CD4-positive, alpha-beta T cell treated with Interleukin-17A for 4 hours (primary cell): Measurements from ENCODE around the gene PSMB9.
A peak's percentile ranks its signal among the peaks of the same experiment; 100 is the strongest.
"Not testable (repeated sequence)": the region's sequence is repeated elsewhere in the genome, so short reads cannot be mapped to it uniquely, and the experiment has no call there.

Experiments used
- DNase-seq: peaks from one replicate; pipeline ENCODE4 v3.0.0-alpha.2; 2020; ENCODE audit warnings: mixed read lengths

PSMB9 gene

GRCh38 chr6:32853541-32854375 lies at the start of gene PSMB9, which contains the start of gene TAP1:
TSS of gene PSMB9 (plus strand) at chr6:32854192. CDS start at chr6:32854230, 38 bp downstream.
TSS of gene TAP1 (minus strand) at chr6:32853704. CDS start at chr6:32853636, 68 bp downstream.
- peak; percentile 95 for DNase-seq

- not testable (repeated sequence) for DNase-seq
Measured at GRCh38 chr6:32805404-32805803, 48.6 kb upstream of the PSMB9 start.

DNA sequence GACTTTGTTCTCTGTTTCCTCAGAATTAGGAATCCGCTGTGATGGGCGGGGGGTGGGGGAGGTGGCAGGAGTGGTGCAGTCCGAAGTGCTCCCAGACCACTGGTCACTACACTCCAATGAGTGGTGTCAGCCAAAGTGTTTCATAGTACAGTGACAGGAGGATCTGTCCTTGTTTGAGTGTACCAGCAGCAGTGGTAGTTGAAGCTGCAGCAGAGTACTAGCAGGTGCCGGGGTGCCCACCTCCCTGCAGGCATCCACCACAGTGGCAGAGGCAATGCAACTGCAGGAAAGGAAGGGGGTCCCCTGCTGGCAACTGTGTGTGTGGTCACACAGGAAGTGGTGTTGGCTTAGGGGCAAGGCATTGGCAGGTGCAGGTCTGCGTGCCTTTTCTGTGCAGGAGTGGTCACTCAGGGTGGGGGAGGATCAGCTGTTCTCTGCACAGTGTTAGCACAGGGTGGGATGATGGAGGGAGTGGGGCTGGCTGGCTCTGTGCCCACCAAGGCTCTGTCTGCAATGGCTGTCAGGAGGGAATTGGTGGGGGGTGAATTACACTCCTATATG lies 46.9 kb upstream of the PSMB9 start:
- DNase-seq = no peak

DNA sequence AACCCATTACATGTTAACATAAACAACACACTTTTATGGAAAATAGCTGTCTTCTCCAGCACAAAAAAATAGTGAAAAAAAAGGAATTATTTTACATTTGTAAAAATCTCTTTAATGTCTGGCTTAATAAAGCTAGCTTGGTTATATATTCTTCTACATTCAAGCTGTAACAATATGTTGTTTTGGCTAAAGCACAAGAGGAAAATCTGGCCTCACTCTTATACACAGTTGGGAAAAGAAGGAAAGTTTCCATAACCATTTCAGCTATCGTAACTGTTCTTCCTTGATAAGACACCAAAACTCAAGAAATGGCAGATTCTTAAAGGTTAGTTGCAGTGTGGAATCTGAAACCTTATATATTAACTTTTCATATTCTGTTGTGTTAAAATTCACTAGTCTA lies 44.8 kb upstream of the PSMB9 start:
- no peak for DNase-seq

DNA sequence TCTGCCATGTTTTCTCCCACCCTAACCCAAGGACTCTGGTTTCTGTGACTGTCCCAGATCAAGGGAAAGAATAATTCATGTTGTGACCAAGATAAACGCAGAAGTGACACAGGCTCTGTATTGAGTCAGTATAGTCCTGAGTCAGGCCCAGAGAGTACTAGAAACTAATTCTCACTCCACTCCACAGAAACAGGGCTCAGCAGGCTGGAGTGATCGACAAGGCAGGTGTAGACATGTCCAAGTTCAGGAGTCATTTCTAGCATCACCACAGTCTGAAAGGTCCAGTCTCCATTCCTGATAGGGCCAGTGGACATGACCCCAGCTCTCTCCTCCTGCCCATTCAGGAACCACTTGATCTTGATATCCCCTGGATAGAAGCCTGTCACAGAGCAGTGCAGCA lies 39.8 kb upstream of the PSMB9 start:
- DNase-seq = no peak

DNA sequence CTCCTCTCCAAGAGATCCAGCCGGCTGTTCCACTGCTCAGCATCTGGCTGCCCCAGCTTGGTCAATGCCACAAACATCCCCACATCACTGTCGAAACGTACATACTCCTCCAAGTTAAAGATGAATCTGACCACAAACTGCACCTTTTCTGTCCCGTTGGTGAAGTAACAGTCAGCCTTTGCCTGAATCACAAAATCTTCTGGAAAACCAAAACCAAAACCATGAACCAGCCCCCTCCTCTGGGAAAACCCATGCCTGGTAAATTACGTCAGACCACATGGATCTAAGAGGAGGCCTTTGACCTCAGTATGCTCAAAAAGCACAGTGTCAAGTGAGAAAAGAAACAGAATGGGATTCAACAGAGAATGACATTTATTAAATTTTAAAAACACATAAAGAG lies 38.9 kb upstream of the PSMB9 start:
- DNase-seq = no peak

DNA sequence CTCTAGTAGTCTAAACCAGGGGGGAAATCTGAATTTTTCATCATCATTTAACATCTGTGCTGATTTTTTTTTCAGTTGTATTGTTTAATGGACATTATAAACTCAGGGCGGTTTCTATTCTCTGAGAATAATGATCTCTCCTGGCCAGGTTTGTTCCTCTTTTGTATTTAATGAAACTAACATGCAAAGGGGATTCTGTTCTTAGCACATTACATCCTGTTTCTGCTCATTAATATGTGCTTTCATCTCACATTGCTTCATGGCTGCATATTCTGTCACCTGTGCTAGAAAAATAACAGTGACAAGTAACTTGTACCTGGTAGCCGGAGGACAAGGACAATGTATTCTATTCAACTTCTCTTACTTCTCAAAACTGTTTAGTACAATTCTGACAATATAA lies 38.0 kb upstream of the PSMB9 start:
- DNase-seq = no peak

- DNase-seq = no peak
Measured at GRCh38 chr6:32816746-32817204, 37.2 kb upstream of the PSMB9 start, which contains the start of gene HLA-DOB. TSS of gene HLA-DOB (minus strand) at chr6:32817002. CDS start at chr6:32816951, 51 bp downstream.

GRCh38 chr6:32818867-32819266 lies 35.1 kb upstream of the PSMB9 start:
- no peak for DNase-seq

- no peak for DNase-seq
Measured at GRCh38 chr6:32819729-32820128, 34.3 kb upstream of the PSMB9 start.

GRCh38 chr6:32825966-32826365 lies 28.0 kb upstream of the PSMB9 start:
- DNase-seq = no peak

- DNase-seq = no peak
Measured at GRCh38 chr6:32827025-32827424, 27.0 kb upstream of the PSMB9 start.

DNA sequence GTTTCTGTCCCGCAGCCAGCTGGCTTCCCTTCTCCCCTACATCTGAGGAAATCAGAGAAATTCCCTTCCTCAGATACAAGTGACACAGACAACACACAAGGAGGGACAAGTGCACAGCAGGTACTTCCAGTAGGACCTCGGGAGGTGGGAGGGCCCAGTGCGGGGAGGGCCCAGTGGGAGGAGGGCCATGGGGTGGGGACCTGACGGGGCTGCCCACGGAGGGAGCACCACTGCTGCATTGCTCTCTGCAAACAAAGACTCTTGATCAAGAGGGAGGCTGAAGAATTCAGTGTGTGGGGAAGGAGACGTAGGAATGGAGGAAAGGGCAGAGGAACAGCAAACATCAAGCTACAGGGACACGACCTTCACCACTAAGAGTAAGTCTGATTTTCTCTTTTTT lies 24.5 kb upstream of the PSMB9 start:
- no peak for DNase-seq

DNA sequence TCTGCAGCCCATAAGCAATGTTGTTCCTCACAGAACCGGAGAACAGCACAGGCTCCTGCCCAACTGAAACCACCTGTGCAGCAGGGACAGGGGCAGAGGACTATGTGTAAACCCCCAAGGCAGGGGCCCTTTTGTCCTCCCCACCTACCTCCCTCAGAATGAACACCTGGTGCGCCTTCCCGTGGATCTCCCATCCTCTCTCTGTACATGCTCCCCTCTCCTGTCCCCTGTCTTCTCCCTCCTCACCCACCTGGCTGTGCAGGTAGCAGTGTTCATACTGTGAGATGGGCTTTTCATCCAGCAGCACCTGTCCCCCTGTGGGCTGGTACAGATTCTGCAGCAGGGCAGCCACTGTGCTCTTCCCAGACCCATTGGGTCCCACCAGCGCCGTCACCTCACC lies 24.0 kb upstream of the PSMB9 start:
- no peak for DNase-seq

DNA sequence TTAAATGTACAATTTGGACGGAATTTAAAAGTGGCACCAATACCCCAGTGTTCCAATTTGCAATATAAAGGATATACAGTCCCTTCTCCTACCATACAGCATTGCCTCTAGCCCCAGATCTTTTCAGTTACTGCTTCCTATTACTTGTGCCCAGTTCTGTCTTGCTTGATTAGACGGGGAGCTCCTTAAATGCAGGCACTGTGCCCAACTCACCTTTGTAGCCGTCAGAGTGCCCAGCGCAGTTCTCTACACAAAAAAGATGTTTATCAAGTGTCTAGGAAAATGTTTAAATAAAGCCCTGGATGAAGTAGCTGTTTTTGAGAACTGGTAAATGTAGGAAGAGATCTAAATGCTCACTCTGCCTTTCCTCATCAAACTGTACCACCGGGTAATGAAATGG lies 23.1 kb upstream of the PSMB9 start:
- DNase-seq = no peak

GRCh38 chr6:32832535-32832934 lies 21.5 kb upstream of the PSMB9 start:
- no peak for DNase-seq

DNA sequence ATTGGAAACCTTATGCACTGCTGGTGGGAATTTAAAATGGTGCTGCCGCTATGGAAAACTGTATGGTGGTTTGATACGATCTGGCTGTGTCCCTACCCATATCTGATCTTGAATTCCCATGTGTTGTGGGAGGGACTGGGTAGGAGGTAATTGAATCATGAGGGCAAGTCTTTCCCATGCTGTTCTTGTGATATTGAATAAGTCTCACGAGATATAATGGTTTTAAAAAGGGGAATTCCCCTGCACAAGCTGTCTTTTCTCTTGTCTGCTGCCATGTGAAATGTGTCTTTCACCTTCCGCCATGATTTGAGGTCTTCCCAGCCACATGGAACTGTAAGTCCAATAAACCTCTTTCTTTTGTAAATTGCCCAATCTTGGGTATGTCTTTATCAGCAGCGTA lies 20.3 kb upstream of the PSMB9 start:
- DNase-seq = no peak

DNA sequence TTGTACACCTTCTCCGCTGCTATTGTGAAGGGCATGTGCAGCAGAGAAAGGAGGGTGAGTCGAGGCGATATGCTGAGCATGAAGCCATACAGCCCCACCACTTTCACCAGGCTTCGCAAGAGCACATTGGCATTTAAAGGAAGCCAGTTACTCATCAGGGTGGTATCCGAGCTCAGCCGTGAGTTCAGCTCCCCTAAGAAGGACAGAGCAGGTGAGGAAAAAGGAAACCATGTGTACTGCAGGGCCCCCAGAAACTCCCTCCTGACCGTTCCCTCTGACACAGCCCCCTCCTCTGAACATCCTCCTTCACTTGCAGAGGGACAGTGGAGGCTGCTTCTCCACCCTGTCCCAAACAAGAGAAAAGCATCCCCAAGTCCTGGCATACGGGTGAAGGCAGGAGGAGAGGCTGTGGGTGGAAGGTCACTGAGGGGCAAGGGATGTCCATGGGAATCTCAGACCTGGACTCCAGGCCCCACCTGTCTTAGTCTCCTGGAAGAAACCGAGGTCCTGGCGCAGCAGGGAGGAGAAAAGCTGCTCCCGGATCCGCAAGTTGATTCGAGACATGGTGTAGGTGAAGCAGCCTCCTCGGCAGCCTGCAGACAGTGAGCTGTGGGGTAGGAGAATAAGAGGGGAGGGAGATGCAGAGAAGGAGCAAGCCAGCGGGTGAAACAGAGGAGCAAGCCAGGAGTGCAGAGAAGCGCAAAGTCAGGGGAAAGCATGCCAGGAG lies 18.7 kb upstream of the PSMB9 start:
- DNase-seq = no peak

- no peak for DNase-seq
Measured at GRCh38 chr6:32836873-32837272, 17.1 kb upstream of the PSMB9 start.

DNA sequence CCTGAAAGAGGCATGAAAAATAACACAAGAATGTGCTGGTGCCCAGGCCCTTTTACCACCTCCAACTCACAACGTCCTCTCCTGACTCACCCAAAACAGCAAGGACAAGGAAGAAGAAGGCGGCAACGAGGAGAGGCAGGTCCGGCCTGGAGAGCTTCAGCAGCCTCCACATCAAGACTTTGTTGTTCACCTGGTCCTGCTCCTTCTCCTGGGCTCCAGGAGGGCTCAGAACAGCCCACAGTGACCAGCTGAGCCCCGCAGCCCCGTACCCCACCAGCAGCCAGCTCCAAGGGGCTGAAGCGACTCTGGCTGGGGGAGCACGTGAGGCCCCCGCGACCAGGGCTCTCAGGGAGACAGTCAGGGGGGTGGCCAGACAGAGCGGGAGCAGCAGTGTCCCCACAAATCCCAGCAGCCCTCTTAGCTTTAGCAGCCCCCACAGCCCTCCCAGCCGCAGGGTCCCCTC lies 16.3 kb upstream of the PSMB9 start:
- no peak for DNase-seq

- peak; percentile 99 for DNase-seq
Measured at GRCh38 chr6:32838114-32838958, 15.7 kb upstream of the PSMB9 start, which contains the start of gene TAP2. TSS of gene TAP2 (minus strand) at chr6:32838739. CDS start at chr6:32838233, 506 bp downstream.

GRCh38 chr6:32839356-32839755 lies 14.6 kb upstream of the PSMB9 start:
- DNase-seq = no peak
